ENCODE measurements around the gene ALX4.

The ALX4 gene

DNA sequence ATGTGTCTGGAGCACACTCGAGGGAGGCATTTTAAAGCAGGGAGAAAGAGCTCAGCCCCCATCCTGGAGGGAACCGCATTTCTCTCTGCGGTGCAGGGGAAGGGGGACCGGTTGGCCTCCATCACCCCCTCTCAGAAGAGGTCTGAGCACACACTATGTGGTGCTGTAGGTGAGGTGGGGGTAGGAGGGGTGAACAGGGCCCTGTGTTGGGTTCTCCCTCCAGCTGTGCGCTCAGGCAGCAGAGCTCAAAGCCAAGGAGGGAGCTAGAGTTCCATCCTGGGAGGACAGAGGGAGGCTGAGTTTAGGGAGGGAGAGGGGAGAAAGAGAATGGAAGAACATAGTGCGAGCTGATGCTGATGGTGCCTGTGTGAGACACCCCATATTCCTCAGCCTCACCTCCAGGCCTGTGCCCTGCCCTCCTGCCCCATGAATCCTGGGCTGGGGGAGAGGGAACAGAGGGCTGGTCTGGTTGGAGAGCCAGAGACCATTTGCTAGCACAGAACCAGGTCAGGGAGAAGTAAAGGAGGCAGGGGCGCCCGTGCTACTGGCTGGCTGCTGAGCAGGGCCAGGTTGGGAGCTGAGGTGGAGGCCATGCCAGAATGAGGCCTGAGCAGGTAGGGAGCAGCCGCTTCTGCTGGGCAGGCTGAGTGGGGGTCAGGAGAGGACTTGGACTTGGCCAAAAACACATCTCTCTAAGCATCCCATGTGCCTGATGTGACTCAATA, 43.7 kb downstream of the ALX4 start:
- Histone ChIP-seq H3K9me3 (ENCODE audit: severe bottlenecking) (no peaks in the 10 kb centered on the region), H3K36me3 (no peaks in the 10 kb centered on the region)

GRCh38 chr11:44264761-44265160, 45.2 kb downstream of the ALX4 start:
- H3K9me3 ChIP-seq (ENCODE audit: severe bottlenecking) = no peaks in the 10 kb centered on the region
- no peak overlapping the region for H3K4me3 ChIP-seq (ENCODE audit: low read depth, low read length)
- H3K36me3 ChIP-seq = no peaks in the 10 kb centered on the region
- DNase-seq = no peak
- no peaks in the 10 kb centered on the region for H3K27me3 ChIP-seq (ENCODE audit: insufficient read depth, low read depth, severe bottlenecking)
- no peak overlapping the region for H3K27ac ChIP-seq
- no peak for TF ChIP-seq CTCF (IDR thresholded peaks at IDR 0.05; ENCODE audit: low read depth, low read length)

More for the DNA sequence above, 43.7 kb downstream of the ALX4 start:
- H3K27ac ChIP-seq = no peak overlapping the region
- TF ChIP-seq CTCF (IDR thresholded peaks at IDR 0.05; ENCODE audit: low read depth, low read length) = no peak
- H3K4me3 ChIP-seq (ENCODE audit: low read depth, low read length) = no peak overlapping the region
- no peak for DNase-seq
- no peaks in the 10 kb centered on the region for H3K27me3 ChIP-seq (ENCODE audit: insufficient read depth, low read depth, severe bottlenecking)

- DNase-seq = no peak
- no peak overlapping the region for H3K27ac ChIP-seq
- H3K4me3 ChIP-seq (ENCODE audit: low read depth, low read length) = no peak overlapping the region
- H3K9me3 ChIP-seq (ENCODE audit: severe bottlenecking) = no peaks in the 10 kb centered on the region
- H3K36me3 ChIP-seq = no peaks in the 10 kb centered on the region
- TF ChIP-seq CTCF (IDR thresholded peaks at IDR 0.05; ENCODE audit: low read depth, low read length) = no peak
- no peaks in the 10 kb centered on the region for H3K27me3 ChIP-seq (ENCODE audit: insufficient read depth, low read depth, severe bottlenecking)
Observed at GRCh38 chr11:44264438-44264749, 45.5 kb downstream of the ALX4 start.

DNA sequence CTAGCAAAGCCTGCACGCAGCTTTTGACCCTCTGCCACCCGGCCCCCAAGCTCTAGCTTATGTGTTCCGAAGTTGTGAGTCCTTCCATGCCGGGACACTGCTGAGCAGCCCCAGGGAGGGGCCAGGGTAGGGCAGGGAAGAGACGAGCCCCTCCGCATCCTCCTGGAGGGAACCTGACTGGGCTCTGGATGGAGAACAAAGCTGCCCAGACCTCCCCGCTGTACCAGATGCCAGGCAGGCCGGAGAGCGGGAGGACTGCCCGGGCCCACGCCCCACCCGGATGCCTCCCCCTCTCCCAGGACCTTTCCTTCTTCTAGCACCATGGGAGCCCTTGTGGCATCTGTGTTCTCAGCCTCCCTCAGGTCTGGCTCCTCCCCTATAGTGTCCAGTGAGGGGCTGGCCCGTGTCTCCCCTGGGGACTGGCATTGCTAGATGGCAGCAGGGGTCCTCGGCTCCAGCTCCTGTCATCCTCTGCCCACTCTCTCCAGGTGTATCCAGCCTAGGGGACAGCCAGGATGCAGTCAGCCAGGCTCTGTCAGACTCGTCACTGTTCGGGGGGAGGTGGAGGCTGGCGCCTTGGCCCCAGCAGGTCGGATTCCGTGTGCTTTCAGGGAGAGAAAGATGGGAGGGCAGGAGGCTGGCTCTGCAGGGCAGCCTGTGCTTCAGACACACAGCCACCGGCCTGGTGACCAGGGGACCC, 46.1 kb downstream of the ALX4 start:
- H3K27ac ChIP-seq = no peak overlapping the region
- no peak overlapping the region for H3K4me3 ChIP-seq (ENCODE audit: low read depth, low read length)
- DNase-seq = no peak
- H3K36me3 ChIP-seq = no peaks in the 10 kb centered on the region
- no peaks in the 10 kb centered on the region for H3K9me3 ChIP-seq (ENCODE audit: severe bottlenecking)
- no peak for TF ChIP-seq CTCF (IDR thresholded peaks at IDR 0.05; ENCODE audit: low read depth, low read length)
- no peaks in the 10 kb centered on the region for H3K27me3 ChIP-seq (ENCODE audit: insufficient read depth, low read depth, severe bottlenecking)

- peak overlapping the region; percentile 29; the same call in 1 of the 2 replicates for H3K27ac ChIP-seq
- TF ChIP-seq CTCF (IDR thresholded peaks at IDR 0.05; ENCODE audit: low read depth, low read length) = no peak
- DNase-seq = peak; percentile 51
- H3K27me3 ChIP-seq (ENCODE audit: insufficient read depth, low read depth, severe bottlenecking) = no peaks in the 10 kb centered on the region
- H3K36me3 ChIP-seq = no peaks in the 10 kb centered on the region
- no peak overlapping the region for H3K4me3 ChIP-seq (ENCODE audit: low read depth, low read length)
- no peaks in the 10 kb centered on the region for H3K9me3 ChIP-seq (ENCODE audit: severe bottlenecking)
Observed at GRCh38 chr11:44261800-44262591, 47.9 kb downstream of the ALX4 start.
